Left kidney (tissue), 8 donors: ENCODE measurements around the gene CCDC167. TPM values are rescaled to one million over a fixed set of nuclear protein-coding genes. Genes with fewer than 3 reads are reported as not detected.
A peak's percentile ranks its signal among the peaks of the same experiment; 100 is the strongest.

Experiments
- DNase-seq: peaks from one replicate; pipeline ENCODE4 v3.0.0-alpha.2; 2013
- long read RNA-seq, 8 donors: transcript quantifications; one replicate each; lab custom pipeline, GENCODE V29; 2026
- polyA plus RNA-seq: library from polyadenylated mRNA; unstranded; fragments of 120-200 nt; gene quantifications from one replicate; pipeline ENCODE4 v1.2.1, GENCODE V29; 2013; ENCODE audit not compliant: insufficient read length

The CCDC167 gene
- polyA plus RNA-seq: 23.3 TPM
- long read RNA-seq, donor 1, transcript CCDC167-201 (4 exons, 619 nt): major isoform, 40 of 40 reads
- long read RNA-seq, donor 1, partial matches to known transcripts: 0 of 40 reads
- long read RNA-seq, donor 1, other reads (novel, unspliced or antisense): 0 of 40 reads
- long read RNA-seq, donor 2, transcript CCDC167-201 (4 exons, 619 nt): major isoform, 29 of 42 reads
- long read RNA-seq, donor 2, partial matches to known transcripts: 8 of 42 reads
- long read RNA-seq, donor 2, other reads (novel, unspliced or antisense): 5 of 42 reads
- long read RNA-seq, donor 3, transcript CCDC167-201 (4 exons, 619 nt): major isoform, 17 of 25 reads
- long read RNA-seq, donor 3, partial matches to known transcripts: 8 of 25 reads
- long read RNA-seq, donor 3, other reads (novel, unspliced or antisense): 0 of 25 reads
- long read RNA-seq, donor 4, transcript CCDC167-201 (4 exons, 619 nt): major isoform, 5 of 11 reads
- long read RNA-seq, donor 4, partial matches to known transcripts: 6 of 11 reads
- long read RNA-seq, donor 4, other reads (novel, unspliced or antisense): 0 of 11 reads
- long read RNA-seq, donor 5, transcript CCDC167-201 (4 exons, 619 nt): major isoform, 64 of 69 reads
- long read RNA-seq, donor 5, partial matches to known transcripts: 0 of 69 reads
- long read RNA-seq, donor 5, other reads (novel, unspliced or antisense): 5 of 69 reads
- long read RNA-seq, donor 6, transcript CCDC167-201 (4 exons, 619 nt): major isoform, 39 of 51 reads
- long read RNA-seq, donor 6, partial matches to known transcripts: 12 of 51 reads
- long read RNA-seq, donor 6, other reads (novel, unspliced or antisense): 0 of 51 reads
- long read RNA-seq, donor 7, transcript CCDC167-201 (4 exons, 619 nt): major isoform, 51 of 51 reads
- long read RNA-seq, donor 7, partial matches to known transcripts: 0 of 51 reads
- long read RNA-seq, donor 7, other reads (novel, unspliced or antisense): 0 of 51 reads
- long read RNA-seq, donor 8, transcript CCDC167-201 (4 exons, 619 nt): major isoform, 17 of 17 reads
- long read RNA-seq, donor 8, partial matches to known transcripts: 0 of 17 reads
- long read RNA-seq, donor 8, other reads (novel, unspliced or antisense): 0 of 17 reads

GRCh38 chr6:37499433-37500293 lies at the start of gene CCDC167:
CCDC167 (minus strand) TSS chr6:37499893; CDS start chr6:37499863, 30 bp downstream.
- peak; percentile 97 for DNase-seq

DNA sequence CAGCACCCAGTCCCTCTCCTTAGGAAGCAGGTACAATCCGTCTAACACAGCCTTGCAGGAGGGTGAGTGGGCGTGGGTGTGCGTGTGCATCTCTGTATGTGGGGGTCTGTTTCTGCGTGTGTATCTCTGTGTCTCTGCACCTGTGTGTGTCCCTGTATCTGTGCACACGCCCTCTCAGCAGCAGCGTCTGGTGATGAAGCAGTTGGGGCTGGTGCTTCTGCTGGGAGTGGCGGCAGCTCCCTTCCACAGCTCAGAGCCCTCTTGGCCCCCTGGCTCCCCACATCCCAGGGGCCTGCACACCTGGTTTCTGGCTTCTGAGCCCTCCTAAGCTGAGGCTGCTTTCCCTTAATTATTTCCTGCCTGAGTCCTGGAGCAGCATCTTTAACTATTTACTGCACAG lies 49.5 kb upstream of the CCDC167 start:
- DNase-seq: no peak

DNA sequence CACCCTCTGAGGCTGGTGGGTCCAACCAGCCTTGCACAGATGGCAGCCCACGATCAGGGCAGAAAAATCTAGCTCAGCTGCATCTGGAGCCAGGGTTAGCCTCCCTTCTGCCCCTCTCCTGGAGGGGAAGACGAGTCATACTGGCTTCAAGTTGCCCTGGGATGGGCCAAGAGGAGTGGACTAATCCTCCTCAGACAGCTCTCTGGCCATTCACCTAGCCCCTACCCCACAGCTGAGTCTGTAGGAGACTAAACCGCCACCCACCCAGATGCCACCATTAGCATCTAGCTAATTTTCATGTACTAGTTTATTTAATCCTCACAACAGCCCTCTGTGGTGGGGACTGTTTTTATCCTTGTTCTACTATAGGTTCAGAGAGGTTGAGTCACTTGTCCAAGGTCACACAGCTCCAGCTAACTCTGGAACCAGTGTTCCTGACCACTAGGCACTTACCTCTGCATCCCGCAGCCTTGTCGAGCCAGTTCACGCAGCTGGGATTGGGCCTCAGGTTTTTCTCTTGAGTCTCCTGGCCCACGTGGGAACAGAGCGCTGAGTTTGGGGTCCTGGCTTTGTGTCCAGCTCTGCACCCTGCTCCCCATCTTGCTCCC lies 48.5 kb upstream of the CCDC167 start:
- no peak for DNase-seq

GRCh38 chr6:37547564-37548061 lies 47.9 kb upstream of the CCDC167 start:
- no peak for DNase-seq

DNA sequence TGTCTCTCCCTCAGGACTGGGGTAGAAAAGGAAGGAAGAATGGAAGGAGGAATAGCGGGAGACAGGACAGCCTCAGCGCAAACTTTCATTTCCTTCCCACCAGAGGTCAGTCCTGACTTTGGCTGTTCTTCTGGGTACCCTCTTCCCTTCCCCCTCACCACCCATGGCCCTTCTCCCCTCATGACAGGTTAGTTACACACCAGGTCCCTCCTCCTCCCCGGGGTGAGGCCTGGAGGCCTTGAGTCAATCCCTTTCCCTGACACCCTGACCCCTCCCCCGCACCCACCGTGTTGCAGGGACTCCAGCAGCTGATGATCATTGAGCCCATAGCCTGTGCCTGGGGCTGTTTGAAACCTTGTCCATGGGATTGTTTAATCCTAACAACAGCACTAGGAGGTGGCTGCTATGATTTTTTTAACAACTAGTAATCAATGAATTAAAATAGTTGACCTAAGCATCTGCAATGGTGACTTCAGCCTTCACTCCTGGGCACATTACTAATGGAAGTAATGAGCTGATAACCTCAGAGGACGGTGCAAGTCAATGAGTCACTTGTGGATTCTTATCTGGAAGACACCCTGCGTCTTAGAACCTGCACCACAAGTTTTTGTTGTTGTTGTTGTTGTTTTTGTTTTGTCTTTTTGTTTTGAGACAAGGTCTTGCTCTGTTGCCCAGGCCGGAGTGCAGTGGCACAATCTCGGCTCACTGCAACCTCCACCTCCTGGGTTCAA lies 46.6 kb upstream of the CCDC167 start:
- no peak for DNase-seq

- DNase-seq: no peak
Measured at GRCh38 chr6:37544530-37544929, 44.8 kb upstream of the CCDC167 start.

DNA sequence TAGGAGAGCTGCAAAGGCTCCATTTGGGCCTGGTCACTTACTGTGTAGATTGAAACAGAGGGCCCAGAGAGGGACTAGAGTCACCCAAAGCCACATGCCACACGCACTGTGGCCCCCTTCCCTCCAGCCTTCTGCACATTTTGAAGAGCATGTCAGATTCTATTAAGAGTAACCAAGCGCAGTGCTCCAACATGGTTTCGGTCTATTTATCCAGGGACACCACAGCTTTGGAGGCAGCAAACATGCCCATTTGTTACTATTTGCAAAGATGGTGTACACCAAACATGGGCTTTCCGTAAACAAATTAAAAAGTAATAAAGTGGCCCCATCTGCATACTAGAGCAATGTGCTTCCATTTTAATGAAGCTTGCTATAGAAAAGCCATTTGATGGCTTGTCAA lies 43.7 kb upstream of the CCDC167 start:
- no peak for DNase-seq

- DNase-seq: no peak
Measured at GRCh38 chr6:37541346-37541745, 41.7 kb upstream of the CCDC167 start.

GRCh38 chr6:37540390-37540789 lies 40.7 kb upstream of the CCDC167 start:
- no peak for DNase-seq

DNA sequence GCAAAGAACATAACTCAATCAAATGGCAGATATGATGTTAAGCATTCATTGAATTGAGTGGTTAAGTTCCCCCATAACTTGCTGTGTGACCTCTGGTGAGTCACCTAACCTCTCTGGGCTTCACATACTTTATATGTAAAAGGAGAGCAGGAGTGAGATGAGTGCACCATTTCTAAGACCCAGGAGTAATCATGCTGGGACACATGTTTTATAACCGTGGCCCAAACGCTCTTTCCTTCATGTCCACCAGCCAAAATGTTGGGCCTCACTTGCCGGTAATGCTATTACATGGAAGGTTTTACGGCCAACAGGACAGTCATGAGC lies 40.3 kb upstream of the CCDC167 start:
- no peak for DNase-seq

DNA sequence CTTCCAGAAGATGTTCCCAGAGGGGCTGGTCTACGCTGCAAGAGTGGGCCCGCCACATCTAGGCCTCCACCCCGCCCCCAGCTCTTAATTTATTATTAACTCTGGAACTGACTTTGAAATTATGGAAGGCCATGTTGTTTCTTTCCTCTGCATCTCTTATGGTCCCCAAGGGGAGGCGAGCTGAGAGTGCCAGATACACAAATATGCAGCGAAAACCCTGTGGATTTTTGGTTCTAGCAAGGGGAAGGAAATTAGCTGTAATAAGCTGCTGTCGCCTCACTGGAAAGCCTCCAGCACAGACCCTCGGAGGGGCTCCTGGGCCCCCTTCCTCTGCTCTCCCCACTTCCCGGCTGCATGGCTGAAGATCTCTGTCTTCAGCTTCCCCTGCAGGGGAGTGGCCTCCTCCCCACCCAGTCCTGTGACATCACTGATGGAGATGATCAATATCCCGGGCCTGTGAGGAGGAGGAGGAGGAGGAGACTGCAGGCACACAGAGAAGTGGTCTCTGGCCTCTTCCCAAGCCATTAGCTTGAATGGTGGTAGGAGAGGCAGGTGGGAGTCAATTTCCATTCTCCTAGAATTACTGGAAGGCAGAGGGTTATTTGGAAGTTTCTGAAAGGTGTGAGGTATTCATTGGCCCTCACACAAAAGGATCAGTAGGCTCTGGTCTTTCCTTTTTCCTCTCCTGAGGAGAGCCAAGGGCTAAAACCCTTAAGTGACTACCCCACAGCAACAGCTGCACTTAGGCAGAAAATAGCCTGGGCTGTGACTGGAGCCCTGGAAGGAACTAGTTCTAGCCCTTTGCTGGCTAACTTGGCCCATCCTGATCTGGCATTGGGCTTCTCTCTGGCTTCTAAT lies 39.7 kb upstream of the CCDC167 start:
- DNase-seq: no peak

- DNase-seq: no peak
Measured at GRCh38 chr6:37538107-37538506, 38.4 kb upstream of the CCDC167 start.

- DNase-seq: no peak
Measured at GRCh38 chr6:37537548-37537947, 37.9 kb upstream of the CCDC167 start.

- DNase-seq: no peak
Measured at GRCh38 chr6:37536491-37537190, 36.9 kb upstream of the CCDC167 start.

DNA sequence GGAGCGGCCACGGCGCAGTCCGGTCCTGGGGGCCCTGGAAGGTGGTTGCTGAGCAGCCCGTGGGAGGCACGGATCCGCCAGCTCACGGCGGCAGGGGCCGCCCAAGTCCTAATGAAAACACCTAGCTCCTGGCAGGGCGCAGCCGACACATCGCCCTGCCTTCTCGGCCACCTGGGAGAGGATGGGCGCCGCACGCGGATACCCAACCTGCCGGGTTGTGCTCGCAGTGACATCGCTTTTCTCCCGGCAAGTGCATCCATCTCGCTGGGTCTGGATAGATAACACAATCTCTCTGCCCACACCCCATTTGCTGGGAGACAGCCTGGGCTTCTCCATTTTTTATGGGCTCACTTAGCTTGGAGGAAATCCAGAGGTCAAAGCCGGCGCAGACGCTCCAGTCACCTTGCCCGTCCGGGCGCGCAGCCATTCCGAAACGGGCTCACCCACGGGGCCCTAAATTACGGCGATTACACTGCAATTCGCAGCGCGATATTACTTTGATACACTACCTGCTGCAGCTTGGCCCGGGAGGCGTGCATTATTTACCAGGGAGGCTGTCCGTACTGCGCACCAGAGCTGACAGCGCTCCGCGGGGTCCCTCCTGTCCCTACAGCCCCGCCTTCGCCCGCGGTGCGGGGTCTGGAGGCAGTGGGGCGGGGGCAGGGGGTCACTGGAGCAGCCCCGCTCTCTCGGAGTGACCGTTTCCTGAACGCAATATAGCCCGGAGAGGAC lies 36.2 kb upstream of the CCDC167 start:
- no peak for DNase-seq

GRCh38 chr6:37535428-37535758 lies 35.7 kb upstream of the CCDC167 start:
- DNase-seq: no peak

- no peak for DNase-seq
Measured at GRCh38 chr6:37534893-37535292, 35.2 kb upstream of the CCDC167 start.

- no peak for DNase-seq
Measured at GRCh38 chr6:37532122-37532521, 32.4 kb upstream of the CCDC167 start.
